NCI-H2107 (cell line): Measurements from ENCODE around the gene DTNA.

Source experiments
- DNase-seq: peaks from one replicate; lab custom pipeline; 2025; lab: John Stamatoyannopoulos, UW

Gene DTNA

DNA sequence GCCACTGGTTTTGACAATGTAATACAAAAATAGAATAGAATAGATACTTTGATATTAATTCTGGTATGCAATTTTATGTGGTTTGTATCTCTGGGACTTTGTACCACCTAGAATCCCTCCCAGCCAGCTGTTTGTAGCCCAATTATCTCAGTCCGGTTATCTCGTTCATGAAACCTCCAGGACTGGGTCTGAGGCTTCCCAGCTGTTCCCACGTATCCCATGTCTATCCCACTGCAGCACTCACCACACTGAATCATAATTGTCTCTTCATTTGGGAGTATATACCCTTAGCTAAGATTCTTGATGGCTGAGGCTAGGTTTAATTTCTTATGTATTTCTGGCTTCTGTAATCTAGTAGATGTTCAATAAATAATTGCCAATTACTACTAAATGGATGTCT lies 226.7 kb downstream of the DTNA start:
- DNase-seq = no peak

DNA sequence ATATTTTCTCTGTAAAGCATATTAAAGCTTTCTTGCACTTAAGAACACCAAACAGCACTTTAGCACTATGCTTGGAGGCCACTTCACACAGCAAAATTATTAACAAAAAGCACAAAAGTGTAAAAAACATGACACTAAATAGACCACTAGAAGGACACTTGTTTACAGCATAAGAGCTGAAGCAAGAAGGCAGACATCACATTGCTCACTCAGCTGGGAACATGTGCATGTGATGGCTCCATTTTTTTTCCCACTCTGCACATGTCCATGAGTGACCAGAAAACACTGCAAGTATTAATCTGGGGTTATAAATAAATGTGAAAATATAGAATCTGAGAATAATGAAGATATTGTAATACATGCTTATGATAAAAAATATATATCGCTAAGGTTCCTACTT lies 228.0 kb downstream of the DTNA start:
- DNase-seq = no peak
